Loucy (cell line): ENCODE data around the gene MTCH1.
A peak's percentile ranks its signal among the peaks of the same experiment; 100 is the strongest.

Source experiments
- H2AFZ ChIP-seq: fragments of 200-600 bp; sonication (generic); 2 replicates; pipeline ENCODE4 v1.6.0; 2016; ENCODE audit warnings: antibody characterized with exemption, mild to moderate bottlenecking, low read length, moderate library complexity
- H3F3A ChIP-seq: fragments of 200-600 bp; 2 replicates; pipeline ENCODE4 v1.6.0; 2016; ENCODE audit warnings: antibody characterized with exemption, low read depth, mild to moderate bottlenecking
- H3K27me3 ChIP-seq: fragments of 200-600 bp; sonication (generic); 2 replicates; pipeline ENCODE4 v1.6.1; 2014; ENCODE audit warnings: low read length, mild to moderate bottlenecking; ENCODE audit not compliant: insufficient read depth, poor library complexity, severe bottlenecking
- H3K36me3 ChIP-seq: fragments of 200-600 bp; sonication (generic); 2 replicates; pipeline ENCODE4 v1.6.1; 2016; ENCODE audit warnings: low read length; ENCODE audit not compliant: insufficient read depth
- H3K4me1 ChIP-seq: fragments of 200-600 bp; sonication (generic); 2 replicates; pipeline ENCODE4 v1.5.1; 2014; ENCODE audit warnings: low read length, mild to moderate bottlenecking; ENCODE audit not compliant: insufficient read depth, poor library complexity, severe bottlenecking
- H3K4me2 ChIP-seq: fragments of 200-600 bp; sonication (generic); 2 replicates; pipeline ENCODE4 v1.6.0; 2014; ENCODE audit warnings: antibody characterized with exemption, low read length, low read depth, mild to moderate bottlenecking; ENCODE audit not compliant: poor library complexity, severe bottlenecking
- H3K4me3 ChIP-seq: fragments of 200-600 bp; sonication (generic); 2 replicates; pipeline ENCODE4 v1.5.1; 2014; ENCODE audit warnings: low read length, mild to moderate bottlenecking, mixed read lengths; ENCODE audit not compliant: poor library complexity, severe bottlenecking
- H3K79me2 ChIP-seq: fragments of 200-600 bp; sonication (generic); 2 replicates; pipeline ENCODE4 v1.6.1; 2014; ENCODE audit warnings: low read length; ENCODE audit not compliant: insufficient read depth
- H3K9ac ChIP-seq: fragments of 200-600 bp; sonication (generic); 2 replicates; pipeline ENCODE4 v1.6.0; 2014; ENCODE audit warnings: mild to moderate bottlenecking, low read depth, low read length, moderate library complexity; ENCODE audit not compliant: poor library complexity, severe bottlenecking
- H3K9me2 ChIP-seq: fragments of 200-600 bp; sonication (generic); replicated peaks from 2 replicates; pipeline ENCODE4 v1.6.1; 2016; ENCODE audit warnings: low read depth, low read length, mixed read lengths
- H3K9me3 ChIP-seq: fragments of 200-600 bp; sonication (generic); 2 replicates; pipeline ENCODE4 v1.6.1; 2014; ENCODE audit warnings: mild to moderate bottlenecking, antibody characterized with exemption, low read length, low read depth; ENCODE audit not compliant: insufficient read depth
- H4K20me1 ChIP-seq: fragments of 200-600 bp; sonication (generic); 2 replicates; pipeline ENCODE4 v1.6.0; 2014; ENCODE audit warnings: antibody characterized with exemption, low read length, mild to moderate bottlenecking; ENCODE audit not compliant: insufficient read depth, poor library complexity, severe bottlenecking
- EZH2phosphoT487 ChIP-seq: fragments of 200-600 bp; IDR thresholded peaks from 2 replicates; pipeline ENCODE4 v1.6.1; 2018; ENCODE audit warnings: antibody characterized with exemption, mild to moderate bottlenecking, moderate library complexity, borderline replicate concordance
- TF ChIP-seq, protein P1 (sequence below): fragments of 200-600 bp; sonication (generic); conservative IDR thresholded peaks from 2 replicates; pipeline ENCODE4 v1.5.1; 2014; ENCODE audit warnings: mild to moderate bottlenecking, antibody characterized with exemption, low read length

MTCH1 gene

DNA sequence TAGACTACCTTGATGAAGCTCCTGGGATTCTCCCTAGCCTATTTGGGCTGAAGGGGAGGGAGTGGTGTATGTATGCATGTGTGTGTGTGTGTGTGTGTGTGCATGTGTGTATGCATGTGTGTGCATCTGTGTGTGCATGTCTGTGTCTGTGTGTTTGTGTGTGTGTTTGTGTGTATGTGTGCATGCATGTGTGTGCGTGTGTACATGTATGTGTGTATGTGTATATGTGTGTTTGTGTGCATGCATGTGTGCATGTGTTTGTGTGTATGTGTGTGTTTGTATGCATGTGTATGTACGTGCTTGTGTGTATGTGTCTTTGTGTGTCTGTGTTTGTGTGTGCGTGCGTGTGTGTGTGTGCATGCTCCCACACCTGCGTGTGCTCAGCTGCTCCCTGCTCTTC lies 34.8 kb upstream of the MTCH1 start:
- Histone ChIP-seq H2AFZ (no peak overlapping the region), H3K27me3 (no peaks in the 10 kb centered on the region), H3F3A (no peaks in the 10 kb centered on the region), H3K9me2 (no peaks in the 10 kb centered on the region), H3K79me2 (no peaks in the 10 kb centered on the region), H4K20me1 (no peaks in the 10 kb centered on the region), H3K36me3 (no peaks in the 10 kb centered on the region), H3K9me3 (no peaks in the 10 kb centered on the region), H3K9ac (no peak overlapping the region), H3K4me2 (no peak overlapping the region), H3K4me3 (no peak overlapping the region), H3K4me1 (peaks cover 7% of the 10 kb centered on the region)
- TF ChIP-seq EZH2phosphoT487: no peak
- TF ChIP-seq, protein P1, sequence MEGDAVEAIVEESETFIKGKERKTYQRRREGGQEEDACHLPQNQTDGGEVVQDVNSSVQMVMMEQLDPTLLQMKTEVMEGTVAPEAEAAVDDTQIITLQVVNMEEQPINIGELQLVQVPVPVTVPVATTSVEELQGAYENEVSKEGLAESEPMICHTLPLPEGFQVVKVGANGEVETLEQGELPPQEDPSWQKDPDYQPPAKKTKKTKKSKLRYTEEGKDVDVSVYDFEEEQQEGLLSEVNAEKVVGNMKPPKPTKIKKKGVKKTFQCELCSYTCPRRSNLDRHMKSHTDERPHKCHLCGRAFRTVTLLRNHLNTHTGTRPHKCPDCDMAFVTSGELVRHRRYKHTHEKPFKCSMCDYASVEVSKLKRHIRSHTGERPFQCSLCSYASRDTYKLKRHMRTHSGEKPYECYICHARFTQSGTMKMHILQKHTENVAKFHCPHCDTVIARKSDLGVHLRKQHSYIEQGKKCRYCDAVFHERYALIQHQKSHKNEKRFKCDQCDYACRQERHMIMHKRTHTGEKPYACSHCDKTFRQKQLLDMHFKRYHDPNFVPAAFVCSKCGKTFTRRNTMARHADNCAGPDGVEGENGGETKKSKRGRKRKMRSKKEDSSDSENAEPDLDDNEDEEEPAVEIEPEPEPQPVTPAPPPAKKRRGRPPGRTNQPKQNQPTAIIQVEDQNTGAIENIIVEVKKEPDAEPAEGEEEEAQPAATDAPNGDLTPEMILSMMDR: no peak

DNA sequence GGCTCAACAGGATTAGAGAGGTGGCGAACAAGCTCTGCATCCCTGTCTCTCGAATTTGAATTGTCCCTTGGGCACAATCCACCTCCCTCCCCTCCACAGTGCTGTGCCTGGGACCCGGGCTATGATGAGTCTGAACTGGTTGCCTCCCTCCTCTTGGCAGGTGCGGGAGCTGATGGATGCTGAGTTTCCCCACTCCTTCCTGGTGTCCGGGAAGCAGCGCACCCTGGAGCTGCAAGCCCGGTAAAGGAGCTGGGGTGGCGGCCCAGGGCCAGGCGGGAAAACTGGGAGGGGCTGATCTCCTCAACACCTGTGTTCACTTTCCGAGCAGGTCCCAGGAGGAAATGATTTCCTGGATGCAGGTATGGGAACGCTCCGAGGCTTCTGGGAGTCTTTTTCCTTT lies 34.4 kb upstream of the MTCH1 start:
- no peak for TF ChIP-seq EZH2phosphoT487
- TF ChIP-seq, protein P1: no peak
- Histone ChIP-seq H3K4me3 (no peak overlapping the region), H3K4me1 (peaks cover 7% of the 10 kb centered on the region)

DNA sequence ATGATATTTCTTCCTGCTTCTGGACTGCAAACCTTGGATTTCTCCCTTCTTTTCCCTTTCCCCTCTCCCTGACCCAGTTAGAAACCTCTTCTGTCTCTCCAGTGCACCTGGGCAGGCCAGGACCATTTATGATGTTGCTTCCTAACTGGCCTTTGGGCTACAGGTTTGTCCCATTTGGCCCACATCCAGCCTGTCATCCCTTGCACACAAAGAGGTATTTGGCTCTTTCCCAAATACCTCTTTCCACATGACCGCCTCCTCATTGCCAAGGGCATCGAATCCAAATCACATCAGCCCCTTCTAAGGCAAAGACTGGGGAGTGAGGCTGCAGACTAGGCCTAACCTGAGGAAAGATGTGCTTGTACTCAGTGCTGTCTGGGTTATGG lies 33.1 kb upstream of the MTCH1 start:
- Histone ChIP-seq H3F3A (no peaks in the 10 kb centered on the region), H4K20me1 (no peaks in the 10 kb centered on the region), H3K4me3 (no peak overlapping the region), H3K36me3 (no peaks in the 10 kb centered on the region), H3K4me2 (no peak overlapping the region), H2AFZ (peak overlapping the region; percentile 76), H3K4me1 (peaks cover 7% of the 10 kb centered on the region), H3K9ac (peak overlapping the region; percentile 6), H3K9me2 (no peaks in the 10 kb centered on the region), H3K27me3 (no peaks in the 10 kb centered on the region), H3K79me2 (no peaks in the 10 kb centered on the region), H3K9me3 (no peaks in the 10 kb centered on the region)
- no peak for TF ChIP-seq EZH2phosphoT487
- TF ChIP-seq, protein P1: no peak

More for the DNA sequence above, 34.4 kb upstream of the MTCH1 start:
- Histone ChIP-seq H3K4me2 (no peak overlapping the region), H3F3A (no peaks in the 10 kb centered on the region), H3K9me3 (no peaks in the 10 kb centered on the region), H3K9me2 (no peaks in the 10 kb centered on the region), H3K9ac (no peak overlapping the region), H3K27me3 (no peaks in the 10 kb centered on the region), H3K79me2 (no peaks in the 10 kb centered on the region), H4K20me1 (no peaks in the 10 kb centered on the region), H2AFZ (no peak overlapping the region), H3K36me3 (no peaks in the 10 kb centered on the region)
